GM12865 (cell line): ENCODE measurements around the gene ARHGEF25.

Experiments
- DNase-seq: peaks from one replicate; pipeline ENCODE4 v3.0.0; 2010; ENCODE audit warnings: low read depth
- H3K4me3 ChIP-seq: 2 replicates; pipeline ENCODE4 v1.5.1; 2011; ENCODE audit warnings: mild to moderate bottlenecking, low read depth, low read length, control low read depth
- TF ChIP-seq, protein P1 (sequence below): IDR thresholded peaks from 2 replicates; pipeline ENCODE4 v1.5.1; 2011; ENCODE audit warnings: low read length, control low read depth, low read depth, inconsistent platforms; ENCODE audit not compliant: insufficient read depth; ENCODE audit errors: missing control alignments

The ARHGEF25 gene

DNA sequence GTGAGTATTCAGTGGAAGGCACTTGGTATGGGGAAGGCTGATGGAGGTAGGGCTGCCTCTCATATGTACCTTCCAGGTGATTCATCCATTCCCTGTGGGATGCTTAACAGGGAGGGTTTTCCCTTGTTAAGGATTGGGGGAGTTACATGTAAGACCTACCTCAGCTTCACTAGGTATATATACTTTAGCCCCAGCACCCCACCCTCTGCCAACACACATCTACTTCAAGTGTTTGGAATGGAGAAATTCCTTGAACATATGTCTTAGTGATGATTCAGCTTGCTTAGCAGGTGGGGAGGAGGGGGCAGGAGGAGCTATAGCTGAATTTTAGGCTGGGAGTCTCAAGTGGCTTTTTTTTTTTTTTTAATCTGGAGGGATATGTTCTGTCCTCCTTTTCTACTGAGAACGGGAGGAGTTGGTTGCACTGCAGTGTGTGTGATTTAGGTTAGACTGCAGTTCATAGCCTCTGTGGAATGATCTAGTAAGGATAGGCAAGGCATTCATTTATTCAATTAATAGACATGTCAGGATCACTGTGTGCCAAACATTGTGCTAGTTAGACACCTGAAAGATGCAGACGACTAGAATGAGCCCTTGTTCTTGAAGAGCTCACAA, 18.6 kb upstream of the ARHGEF25 start:
- TF ChIP-seq, protein P1, sequence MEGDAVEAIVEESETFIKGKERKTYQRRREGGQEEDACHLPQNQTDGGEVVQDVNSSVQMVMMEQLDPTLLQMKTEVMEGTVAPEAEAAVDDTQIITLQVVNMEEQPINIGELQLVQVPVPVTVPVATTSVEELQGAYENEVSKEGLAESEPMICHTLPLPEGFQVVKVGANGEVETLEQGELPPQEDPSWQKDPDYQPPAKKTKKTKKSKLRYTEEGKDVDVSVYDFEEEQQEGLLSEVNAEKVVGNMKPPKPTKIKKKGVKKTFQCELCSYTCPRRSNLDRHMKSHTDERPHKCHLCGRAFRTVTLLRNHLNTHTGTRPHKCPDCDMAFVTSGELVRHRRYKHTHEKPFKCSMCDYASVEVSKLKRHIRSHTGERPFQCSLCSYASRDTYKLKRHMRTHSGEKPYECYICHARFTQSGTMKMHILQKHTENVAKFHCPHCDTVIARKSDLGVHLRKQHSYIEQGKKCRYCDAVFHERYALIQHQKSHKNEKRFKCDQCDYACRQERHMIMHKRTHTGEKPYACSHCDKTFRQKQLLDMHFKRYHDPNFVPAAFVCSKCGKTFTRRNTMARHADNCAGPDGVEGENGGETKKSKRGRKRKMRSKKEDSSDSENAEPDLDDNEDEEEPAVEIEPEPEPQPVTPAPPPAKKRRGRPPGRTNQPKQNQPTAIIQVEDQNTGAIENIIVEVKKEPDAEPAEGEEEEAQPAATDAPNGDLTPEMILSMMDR: no peak
- no peak for DNase-seq
- no peak overlapping the region for H3K4me3 ChIP-seq

DNA sequence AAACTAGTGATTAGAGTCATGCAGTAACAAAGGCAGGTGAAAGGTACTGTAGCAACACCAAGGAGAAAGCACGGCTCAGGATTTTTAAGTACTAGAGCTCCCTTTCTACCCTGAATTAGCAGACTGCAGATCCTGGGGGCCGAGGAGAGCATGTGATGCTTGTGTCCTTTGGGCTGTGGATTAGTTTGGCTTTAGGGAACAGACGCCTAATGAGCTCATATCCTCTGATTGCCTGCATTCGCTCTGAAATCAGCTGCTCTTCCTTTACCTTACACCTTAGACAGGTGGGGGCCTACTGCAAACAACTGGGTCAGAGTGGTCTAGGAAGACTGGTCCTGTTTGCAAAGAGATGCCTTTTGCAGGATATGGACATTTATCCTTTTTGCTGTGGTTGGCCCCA, 18.0 kb upstream of the ARHGEF25 start:
- TF ChIP-seq, protein P1: no peak
- no peak overlapping the region for H3K4me3 ChIP-seq

DNA sequence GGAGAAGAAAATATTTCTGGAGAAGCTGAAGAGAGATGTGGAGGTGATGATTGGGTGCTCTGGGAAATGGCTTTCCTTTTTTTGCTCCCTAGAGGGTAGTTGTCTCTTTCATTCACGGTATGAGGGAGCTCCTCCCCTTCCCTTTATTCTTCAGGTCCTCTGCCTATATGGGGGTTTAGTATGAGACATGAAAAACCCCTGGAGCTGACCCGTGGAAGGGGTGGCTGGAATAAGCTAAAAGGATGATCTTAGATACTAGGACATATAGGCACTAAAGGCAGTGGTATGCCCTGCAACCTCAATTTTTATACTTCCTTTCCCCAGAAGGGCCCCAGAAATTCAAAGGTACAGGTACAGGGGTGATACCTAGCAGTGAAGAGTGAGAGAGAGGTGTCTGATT, 10.8 kb upstream of the ARHGEF25 start:
- no peak overlapping the region for H3K4me3 ChIP-seq
- no peak for DNase-seq
- TF ChIP-seq, protein P1: no peak

More for the DNA sequence above, 18.0 kb upstream of the ARHGEF25 start:
- DNase-seq: no peak

DNA sequence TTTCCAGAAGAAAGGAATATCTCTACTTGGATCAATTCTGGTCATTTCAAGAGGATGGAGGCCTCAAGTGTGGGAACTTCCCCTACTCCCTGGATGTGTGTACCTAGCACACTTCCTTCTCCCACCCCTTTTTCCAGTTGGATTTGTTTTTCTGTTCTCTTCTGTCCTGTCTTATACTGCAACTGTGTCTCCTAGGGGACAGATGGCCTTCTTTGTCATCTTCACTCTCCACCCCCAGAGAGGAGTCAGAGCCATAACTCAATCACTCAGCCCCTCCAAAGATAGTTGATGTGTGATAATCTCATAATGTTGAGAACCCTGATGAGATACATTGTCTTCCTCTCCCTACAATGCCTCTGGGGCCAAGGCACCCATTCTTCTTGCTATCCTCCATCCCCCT, 8.7 kb upstream of the ARHGEF25 start:
- DNase-seq: no peak
- TF ChIP-seq, protein P1: no peak
- H3K4me3 ChIP-seq: no peak overlapping the region

DNA sequence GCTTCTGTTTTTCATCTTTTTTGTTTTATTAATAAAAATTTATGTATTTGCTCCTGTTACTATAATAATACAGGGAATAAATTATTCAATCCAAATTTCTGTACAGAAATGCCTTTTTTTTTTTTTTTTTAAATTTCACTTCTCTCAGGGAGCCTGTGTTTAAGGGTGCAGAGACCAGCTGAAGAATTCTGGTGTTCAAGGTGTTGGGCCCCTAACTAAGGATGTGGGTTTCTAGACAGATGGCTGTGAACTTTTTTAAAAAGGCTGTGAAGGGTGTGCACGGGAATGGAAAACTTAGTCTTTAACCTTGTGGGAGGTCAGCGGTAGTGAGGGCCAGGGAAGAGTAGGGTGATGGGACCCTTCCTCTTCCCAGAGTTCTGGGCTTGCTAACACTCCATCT, 7.9 kb upstream of the ARHGEF25 start:
- DNase-seq: no peak
- TF ChIP-seq, protein P1: no peak
- H3K4me3 ChIP-seq: no peak overlapping the region

DNA sequence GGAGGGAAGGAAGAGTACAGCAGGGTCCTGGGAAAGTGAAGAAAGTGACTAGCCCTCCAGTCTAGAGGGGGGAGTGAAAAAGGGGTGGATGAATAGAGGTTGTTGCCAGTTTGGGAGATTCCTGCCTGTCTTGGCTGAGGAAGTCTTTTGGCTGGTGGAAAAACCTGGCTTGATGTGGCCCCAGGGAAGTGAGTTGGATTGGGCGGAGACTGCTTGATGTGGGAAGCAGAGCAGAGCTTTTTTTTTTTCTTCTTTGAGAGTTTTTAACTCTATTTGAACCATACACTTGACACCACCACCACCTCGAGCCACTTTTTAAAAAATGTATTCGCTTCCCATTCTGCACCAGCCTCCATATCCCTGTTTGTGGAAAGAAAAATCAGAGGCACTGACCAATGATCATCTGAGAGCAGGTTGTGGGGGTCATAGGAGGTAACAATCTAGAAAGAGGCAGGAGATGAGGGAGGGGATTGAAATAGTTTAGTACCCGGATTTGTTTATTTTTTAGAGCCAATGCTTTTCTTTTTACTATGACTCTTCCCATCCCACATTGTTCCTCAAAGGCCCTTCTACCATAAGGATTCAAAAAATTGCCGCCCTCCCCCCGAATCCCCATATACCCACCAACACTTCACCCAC, 7.3 kb upstream of the ARHGEF25 start:
- no peak for DNase-seq
- peak overlapping the region; percentile 90 for H3K4me3 ChIP-seq
- TF ChIP-seq, protein P1: no peak
